ENCODE results near the gene DESI2. TPM values are rescaled to one million over a fixed set of nuclear protein-coding genes. Genes with fewer than 3 reads are reported as not detected.

The DESI2 gene
- total RNA-seq, 1 donor from 2014 or later = 53.3 TPM

DNA sequence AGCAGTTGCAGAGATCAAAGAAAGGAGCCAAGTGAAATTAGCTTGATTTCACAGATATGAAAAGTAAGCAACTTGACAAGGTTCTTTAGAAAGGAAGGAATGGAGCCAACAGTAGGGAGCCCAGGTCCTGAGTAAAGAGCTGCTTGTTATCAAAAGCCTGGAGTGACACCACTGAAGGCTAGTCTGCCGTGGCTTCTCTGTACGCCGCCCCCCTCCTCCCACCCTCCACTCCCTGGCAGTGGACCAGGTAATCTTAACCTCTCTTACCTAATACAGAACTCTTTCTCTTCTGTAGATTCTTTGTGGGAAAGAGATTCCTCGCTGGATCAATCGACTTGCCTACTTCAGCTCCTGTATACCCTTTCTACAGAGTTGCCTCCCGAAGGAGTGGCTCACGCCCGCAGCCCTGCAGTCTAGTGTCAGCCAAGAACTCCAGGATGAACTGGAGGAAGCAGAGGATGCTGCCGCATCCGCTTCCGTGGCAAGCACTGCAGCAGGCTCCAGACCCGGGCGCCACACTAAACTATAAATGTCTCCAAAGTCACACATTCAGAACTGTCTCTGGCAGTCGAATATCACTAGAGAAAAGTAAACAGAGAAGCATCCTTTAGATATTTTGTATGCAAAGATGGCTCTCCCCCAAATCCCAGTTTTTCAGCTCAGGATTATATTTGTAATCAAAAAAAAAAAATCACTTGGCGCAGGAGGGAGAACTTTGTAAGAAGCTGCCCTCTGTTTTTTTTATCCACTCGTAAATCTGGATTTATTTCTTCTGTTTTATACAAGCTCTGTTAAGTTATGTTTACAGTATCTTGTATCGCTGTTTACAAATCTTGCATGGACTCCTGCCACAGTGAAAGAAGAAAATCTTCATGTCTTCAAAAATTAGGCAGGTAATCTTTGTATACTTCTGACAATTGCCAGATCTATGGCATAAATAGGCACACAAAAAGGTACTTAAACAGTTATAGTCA is 52.6 kb downstream of the DESI2 start:
- peaks cover 3% of the 10 kb centered on the region for H3K9me3 Mint-ChIP-seq (ENCODE audit: unreplicated experiment)
- no peak overlapping the region for H3K4me3 Mint-ChIP-seq (ENCODE audit: unreplicated experiment)
- H3K27me3 Mint-ChIP-seq (ENCODE audit: unreplicated experiment) = no peaks in the 10 kb centered on the region
- H3K4me1 Mint-ChIP-seq (ENCODE audit: unreplicated experiment) = no peaks in the 10 kb centered on the region
- no peak for DNase-seq (ENCODE audit: extremely low spot score, unreplicated experiment)
- H3K27ac Mint-ChIP-seq (ENCODE audit: unreplicated experiment) = no peak overlapping the region
- H3K36me3 Mint-ChIP-seq (ENCODE audit: unreplicated experiment) = peaks cover 32% of the 10 kb centered on the region
- no peak for TF ChIP-seq CTCF (IDR thresholded peaks at IDR 0.05)

DNA sequence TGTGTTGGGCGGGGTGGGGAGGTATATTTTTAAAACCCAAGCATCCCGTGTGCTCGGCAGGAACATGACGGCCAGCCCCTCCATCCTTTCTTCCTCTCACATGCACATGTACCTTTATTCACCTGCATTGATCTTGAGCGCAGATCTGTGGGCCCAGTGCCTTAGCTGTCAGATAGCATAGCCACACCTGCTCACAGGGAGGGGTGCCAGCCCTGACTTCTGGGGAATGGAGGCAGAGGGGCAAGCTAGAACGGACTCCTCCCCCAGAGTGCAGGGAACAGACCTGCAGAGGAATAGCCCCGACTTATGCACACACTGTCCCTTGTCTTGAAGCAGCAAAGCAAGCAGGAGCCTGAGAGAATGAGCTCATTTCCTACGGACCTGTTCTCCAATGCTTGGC is 56.1 kb downstream of the DESI2 start:
- no peaks in the 10 kb centered on the region for H3K4me1 Mint-ChIP-seq (ENCODE audit: unreplicated experiment)
- H3K4me3 Mint-ChIP-seq (ENCODE audit: unreplicated experiment) = no peak overlapping the region
- no peak for TF ChIP-seq CTCF (IDR thresholded peaks at IDR 0.05)
- H3K27me3 Mint-ChIP-seq (ENCODE audit: unreplicated experiment) = no peaks in the 10 kb centered on the region
- H3K27ac Mint-ChIP-seq (ENCODE audit: unreplicated experiment) = no peak overlapping the region
- no peak for DNase-seq (ENCODE audit: extremely low spot score, unreplicated experiment)
- no peaks in the 10 kb centered on the region for H3K9me3 Mint-ChIP-seq (ENCODE audit: unreplicated experiment)
- H3K36me3 Mint-ChIP-seq (ENCODE audit: unreplicated experiment) = peaks cover 21% of the 10 kb centered on the region

DNA sequence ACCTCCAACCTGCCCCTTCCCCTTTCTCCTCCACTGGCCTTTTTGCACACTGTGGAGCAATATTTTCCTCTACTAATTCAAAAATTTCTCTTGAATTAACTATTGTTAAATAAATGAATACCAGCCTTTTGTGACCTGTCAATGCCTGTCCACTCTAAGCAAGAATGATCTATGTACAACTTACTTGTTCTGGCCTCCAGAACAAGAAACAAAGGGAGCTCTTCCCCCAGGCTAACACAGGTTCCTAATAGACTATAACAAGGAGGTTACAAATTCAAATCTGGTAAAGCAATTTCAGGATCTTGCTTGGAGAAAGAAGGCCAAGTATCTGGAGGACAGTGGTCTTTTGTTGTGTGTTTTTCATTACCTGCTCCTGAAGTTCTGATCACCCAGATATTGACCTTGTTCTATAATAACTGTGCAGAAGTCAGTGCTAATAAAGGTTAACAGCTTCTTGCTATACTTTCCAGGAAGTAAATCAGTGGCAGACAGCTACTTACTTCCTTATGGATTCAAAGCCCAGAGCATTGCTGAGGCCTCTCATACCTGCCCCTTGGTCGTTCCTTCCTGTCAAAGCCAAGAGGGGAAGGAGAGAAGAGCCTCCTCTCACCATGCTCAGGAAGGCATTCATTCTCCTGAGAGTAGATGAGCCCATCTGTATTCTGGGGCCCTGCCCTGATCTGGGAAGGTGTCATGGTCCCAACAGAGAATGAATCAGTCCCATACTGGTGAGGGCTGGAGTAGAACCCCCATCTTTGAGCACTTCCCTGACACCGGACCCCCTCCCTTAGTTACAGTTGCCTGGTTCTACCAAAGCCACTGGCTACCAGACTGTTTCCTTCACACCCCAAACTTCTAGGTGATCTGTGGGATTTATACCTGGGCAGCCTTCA is 56.8 kb downstream of the DESI2 start:
- Mint-ChIP-seq H3K4me3 (ENCODE audit: unreplicated experiment) (no peak overlapping the region), H3K36me3 (ENCODE audit: unreplicated experiment) (peaks cover 21% of the 10 kb centered on the region), H3K4me1 (ENCODE audit: unreplicated experiment) (no peaks in the 10 kb centered on the region), H3K27ac (ENCODE audit: unreplicated experiment) (no peak overlapping the region), H3K27me3 (ENCODE audit: unreplicated experiment) (no peaks in the 10 kb centered on the region), H3K9me3 (ENCODE audit: unreplicated experiment) (no peaks in the 10 kb centered on the region)
- TF ChIP-seq CTCF (IDR thresholded peaks at IDR 0.05) = no peak
- DNase-seq (ENCODE audit: extremely low spot score, unreplicated experiment) = no peak

DNA sequence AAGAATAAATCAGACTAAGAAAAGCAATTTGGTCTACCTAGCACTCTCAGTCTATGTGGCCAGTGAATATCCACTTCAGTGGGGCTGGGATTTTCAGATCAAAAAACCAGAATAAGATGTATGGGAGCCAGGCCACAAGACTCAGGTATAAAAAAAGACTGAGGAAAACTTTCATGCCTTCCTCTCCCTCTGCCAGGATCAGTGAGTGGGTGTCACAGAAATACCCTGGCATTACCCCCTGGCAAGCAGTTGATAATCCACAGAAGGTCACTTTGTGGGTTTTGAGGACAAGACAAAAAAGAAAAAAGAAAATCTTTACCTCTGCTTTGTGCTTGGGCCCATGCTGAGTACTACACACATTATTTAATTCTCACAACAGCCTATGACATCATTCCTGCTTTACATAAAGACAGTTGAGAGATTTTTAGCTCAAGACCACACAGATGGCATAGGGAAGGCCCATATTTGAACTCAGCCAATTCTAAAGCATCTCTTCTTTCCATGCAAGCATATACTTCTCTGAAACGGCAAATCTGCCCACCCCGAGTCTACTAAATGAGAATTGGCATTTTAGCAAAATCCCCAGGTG is 57.6 kb downstream of the DESI2 start:
- Mint-ChIP-seq H3K9me3 (ENCODE audit: unreplicated experiment) (no peaks in the 10 kb centered on the region), H3K36me3 (ENCODE audit: unreplicated experiment) (peaks cover 14% of the 10 kb centered on the region), H3K4me3 (ENCODE audit: unreplicated experiment) (no peak overlapping the region), H3K27ac (ENCODE audit: unreplicated experiment) (no peak overlapping the region), H3K4me1 (ENCODE audit: unreplicated experiment) (no peaks in the 10 kb centered on the region), H3K27me3 (ENCODE audit: unreplicated experiment) (no peaks in the 10 kb centered on the region)
- TF ChIP-seq CTCF (IDR thresholded peaks at IDR 0.05) = no peak
- no peak for DNase-seq (ENCODE audit: extremely low spot score, unreplicated experiment)

Measured in osteocyte (in vitro differentiated cells).